Upper lobe of left lung (tissue), 6 donors: ENCODE measurements around the gene SP140. TPM values are rescaled to one million over a fixed set of nuclear protein-coding genes. Genes with fewer than 3 reads are reported as not detected.
A peak's percentile ranks its signal among the peaks of the same experiment; 100 is the strongest.

Experiments
- ATAC-seq, 2 donors: fragments of 200-7000 bp; cut with Tn5 transposase; one replicate each; pipeline ENCODE4 v1.9.1; 2022; ENCODE audit warnings: mild to moderate bottlenecking in 2 of 2, moderate library complexity in 2 of 2; ENCODE audit not compliant: low FRiP score in 2 of 2
- DNase-seq, 2 donors: peaks; one replicate each; pipeline ENCODE4 v3.0.0-alpha.2; 2019 to 2020
- H3K27ac ChIP-seq, 4 donors: fragments of 200-600 bp; sonication (generic); one replicate each; pipeline ENCODE4 v1.5.1; 2016 to 2019
- H3K27me3 ChIP-seq, 4 donors: fragments of 200-600 bp; sonication (generic); one replicate each; pipeline ENCODE4 v1.5.1; 2017 to 2019
- H3K36me3 ChIP-seq, 4 donors: fragments of 200-600 bp; sonication (generic); one replicate each; pipeline ENCODE4 v1.5.1; 2016 to 2019
- H3K4me1 ChIP-seq, 4 donors: fragments of 200-600 bp; sonication (generic); one replicate each; pipeline ENCODE4 v1.5.1; 2018 to 2019
- H3K4me3 ChIP-seq, 4 donors: fragments of 200-600 bp; sonication (generic); one replicate each; pipeline ENCODE4 v1.5.1; 2017 to 2019; ENCODE audit warnings: mild to moderate bottlenecking in 2 of 4, moderate library complexity in 1 of 4
- H3K9me3 ChIP-seq, 4 donors: fragments of 200-600 bp; sonication (generic); one replicate each; pipeline ENCODE4 v1.5.1; 2018 to 2019
- CTCF ChIP-seq, 6 experiments: fragments of 450-650 bp in 4 of 6; fragments of 200-600 bp in 2 of 6; sonication (generic) in 2 of 6; IDR thresholded peaks; one replicate each; pipeline ENCODE4 v1.5.1; 2016 to 2019; ENCODE audit warnings: antibody characterized with exemption in 6 of 6
- EP300 ChIP-seq, 4 donors: sonication (generic); formaldehyde crosslinking; IDR thresholded peaks; one replicate each; pipeline ENCODE4 v1.5.1; 2017; ENCODE audit warnings: antibody characterized with exemption in 4 of 4, control low read depth in 2 of 4
- POLR2A ChIP-seq, 4 donors: fragments of 450-650 bp; IDR thresholded peaks; one replicate each; pipeline ENCODE4 v1.5.1; 2016 to 2017; ENCODE audit warnings: antibody characterized with exemption in 4 of 4, mild to moderate bottlenecking in 2 of 4
- POLR2AphosphoS5 ChIP-seq, 2 donors: sonication (generic); formaldehyde crosslinking; IDR thresholded peaks; one replicate each; pipeline ENCODE4 v1.5.1; 2017; ENCODE audit warnings: antibody characterized with exemption in 2 of 2
- WGBS, 2 donors: methylation state at CpG; one replicate each; pipeline ENCODE4 v1.1.5; 2017 to 2018; 5-methylcytosine and 5-hydroxymethylcytosine counted together
- total RNA-seq, 6 donors: library from RNA; depleted of rRNA in 4 of 6; stranded (reverse); fragments of >200 nt in 4 of 6; gene quantifications; one replicate each; pipeline versions ENCODE4 v1.1.0 to v1.2.1, GENCODE V29; 2016 to 2021
- donor health status: DM: no; HTN: no; CAD: no; lungs with moderate emphysema.
- donor health status: DM: no; HTN: yes; CAD: no; lungs with severe emphysema.

The SP140 gene
- total RNA-seq, 6 donors from 2014 or later, result 5.1 to 15.7 (median 9.7) TPM

- H3K4me3 ChIP-seq, result no peak overlapping the region
- H3K27me3 ChIP-seq, result no peaks in the 10 kb centered on the region
- H3K4me1 ChIP-seq, result peaks cover 14 to 31% (median 22%) of the 10 kb centered on the region in 4 donors
- no peak for TF ChIP-seq EP300 (IDR thresholded peaks at IDR 0.05)
- no peak for TF ChIP-seq POLR2A (IDR thresholded peaks at IDR 0.05)
- TF ChIP-seq POLR2AphosphoS5 (IDR thresholded peaks at IDR 0.05), result no peak
- TF ChIP-seq CTCF (IDR thresholded peaks at IDR 0.05), result no peak
- ATAC-seq (no peak), DNase-seq (peak in 1 of 2 donors; percentile 65)
- H3K9me3 ChIP-seq, result no peaks in the 10 kb centered on the region
- no peaks in the 10 kb centered on the region for H3K36me3 ChIP-seq
- H3K27ac ChIP-seq, result no peak overlapping the region
- WGBS, 2 donors, result 89 to 94% methylated on average over 17 to 18 of the region's 18 CpGs
Measured at GRCh38 chr2:230323385-230324106, 98.0 kb downstream of the SP140 start.

- DNase-seq (no peak), ATAC-seq (no peak)
- peaks cover 8 to 24% (median 18%) of the 10 kb centered on the region in 4 donors for H3K4me1 ChIP-seq
- H3K27ac ChIP-seq, result no peak overlapping the region
- no peaks in the 10 kb centered on the region for H3K27me3 ChIP-seq
- TF ChIP-seq EP300 (IDR thresholded peaks at IDR 0.05), result no peak
- TF ChIP-seq POLR2AphosphoS5 (IDR thresholded peaks at IDR 0.05), result no peak
- TF ChIP-seq CTCF (IDR thresholded peaks at IDR 0.05), result no peak
- TF ChIP-seq POLR2A (IDR thresholded peaks at IDR 0.05), result no peak
- 84 to 89% methylated on average over 4 to 5 of the region's 5 CpGs for WGBS, 2 donors
- peaks cover 0 to 4% (median 0%) of the 10 kb centered on the region in 4 donors for H3K36me3 ChIP-seq
- H3K4me3 ChIP-seq, result no peak overlapping the region
- H3K9me3 ChIP-seq, result no peaks in the 10 kb centered on the region
Measured at GRCh38 chr2:230324503-230324902, 99.0 kb downstream of the SP140 start.

- H3K36me3 ChIP-seq, result peaks cover 0 to 6% (median 0%) of the 10 kb centered on the region in 4 donors
- TF ChIP-seq CTCF (IDR thresholded peaks at IDR 0.05) (no peak), POLR2A (IDR thresholded peaks at IDR 0.05) (no peak), EP300 (IDR thresholded peaks at IDR 0.05) (no peak), POLR2AphosphoS5 (IDR thresholded peaks at IDR 0.05) (no peak)
- no peak overlapping the region for H3K4me3 ChIP-seq
- DNase-seq (peak in 1 of 2 donors; percentile 18), ATAC-seq (no peak)
- H3K27me3 ChIP-seq, result no peaks in the 10 kb centered on the region
- H3K27ac ChIP-seq, result no peak overlapping the region
- H3K4me1 ChIP-seq, result peaks cover 14 to 30% (median 19%) of the 10 kb centered on the region in 4 donors
- no peaks in the 10 kb centered on the region for H3K9me3 ChIP-seq
- WGBS, 2 donors, result 86 to 92% methylated on average over 8 of the region's 9 CpGs
Measured at GRCh38 chr2:230325316-230326243, 100.0 kb downstream of the SP140 start.

GRCh38 chr2:230326453-230327417 lies 101.2 kb downstream of the SP140 start, which contains the start of gene SP140L:
Gene SP140L (plus strand): TSS chr2:230327193. CDS start chr2:230327270, 77 bp downstream.
- peaks cover 14 to 30% (median 25%) of the 10 kb centered on the region in 4 donors for H3K4me1 ChIP-seq
- no peaks in the 10 kb centered on the region for H3K27me3 ChIP-seq
- peak; percentile 93 to 96 for ATAC-seq
- H3K9me3 ChIP-seq, result no peaks in the 10 kb centered on the region
- peaks cover 0 to 6% (median 0%) of the 10 kb centered on the region in 4 donors for H3K36me3 ChIP-seq
- peak within 1 kb of the TSS; percentile 80 to 90 (median 86) for H3K27ac ChIP-seq
- 6 to 14% methylated on average over 7 to 11 of the region's 11 CpGs for WGBS, 2 donors
- H3K4me3 ChIP-seq, result peak within 1 kb of the TSS; percentile 38 to 60 (median 53)
- no peak for TF ChIP-seq CTCF (IDR thresholded peaks at IDR 0.05)
- TF ChIP-seq EP300 (IDR thresholded peaks at IDR 0.05), result no peak
- TF ChIP-seq POLR2A (IDR thresholded peaks at IDR 0.05), result peak in 2 of 4 donors; percentile 47 to 57
- TF ChIP-seq POLR2AphosphoS5 (IDR thresholded peaks at IDR 0.05), result peak; percentile 59 to 73
- DNase-seq, result peak; percentile 87 to 88
